HFF-Myc (cell line): Measurements from ENCODE around the gene DPRX.

ENCODE experiments used
- DNase-seq: peaks from one replicate; pipeline ENCODE4 v3.0.0-alpha.2; 2011; ENCODE audit warnings: low read depth; ENCODE audit errors: extremely low read depth
- H3K4me3 ChIP-seq: replicated peaks from 2 replicates; pipeline ENCODE4 v1.5.1; 2011; ENCODE audit warnings: low read depth, mild to moderate bottlenecking, control low read depth, low read length
- TF ChIP-seq, protein P1 (sequence below): IDR thresholded peaks from 2 replicates; pipeline ENCODE4 v1.5.1; 2012; ENCODE audit warnings: mild to moderate bottlenecking, low read depth, low read length, control low read depth; ENCODE audit errors: missing control alignments

The DPRX gene

DNA sequence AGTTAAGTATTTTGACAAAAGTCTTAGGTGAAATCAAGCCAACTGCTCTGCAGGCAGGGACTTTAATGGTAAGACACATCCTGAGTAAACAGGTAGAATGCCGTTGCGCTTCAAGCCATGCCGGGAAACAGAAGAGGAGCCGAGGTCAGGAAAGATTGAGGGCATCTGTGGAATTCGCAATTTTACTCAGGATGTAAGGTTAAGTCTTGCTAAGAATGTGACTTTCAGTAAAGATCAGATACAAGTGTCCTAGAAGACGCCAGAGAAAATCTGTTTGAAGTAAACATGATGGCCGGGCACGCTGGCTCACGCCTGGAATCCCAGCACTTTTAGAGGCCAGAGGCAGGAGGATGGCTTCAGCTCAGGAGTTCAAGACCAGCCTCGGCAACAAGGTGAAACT, 33.4 kb upstream of the DPRX start:
- DNase-seq: no peak

GRCh38 chr19:53600217-53600616, 31.6 kb upstream of the DPRX start:
- H3K4me3 ChIP-seq: no peak overlapping the region
- no peak for DNase-seq
- TF ChIP-seq, protein P1, sequence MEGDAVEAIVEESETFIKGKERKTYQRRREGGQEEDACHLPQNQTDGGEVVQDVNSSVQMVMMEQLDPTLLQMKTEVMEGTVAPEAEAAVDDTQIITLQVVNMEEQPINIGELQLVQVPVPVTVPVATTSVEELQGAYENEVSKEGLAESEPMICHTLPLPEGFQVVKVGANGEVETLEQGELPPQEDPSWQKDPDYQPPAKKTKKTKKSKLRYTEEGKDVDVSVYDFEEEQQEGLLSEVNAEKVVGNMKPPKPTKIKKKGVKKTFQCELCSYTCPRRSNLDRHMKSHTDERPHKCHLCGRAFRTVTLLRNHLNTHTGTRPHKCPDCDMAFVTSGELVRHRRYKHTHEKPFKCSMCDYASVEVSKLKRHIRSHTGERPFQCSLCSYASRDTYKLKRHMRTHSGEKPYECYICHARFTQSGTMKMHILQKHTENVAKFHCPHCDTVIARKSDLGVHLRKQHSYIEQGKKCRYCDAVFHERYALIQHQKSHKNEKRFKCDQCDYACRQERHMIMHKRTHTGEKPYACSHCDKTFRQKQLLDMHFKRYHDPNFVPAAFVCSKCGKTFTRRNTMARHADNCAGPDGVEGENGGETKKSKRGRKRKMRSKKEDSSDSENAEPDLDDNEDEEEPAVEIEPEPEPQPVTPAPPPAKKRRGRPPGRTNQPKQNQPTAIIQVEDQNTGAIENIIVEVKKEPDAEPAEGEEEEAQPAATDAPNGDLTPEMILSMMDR: no peak

More for the DNA sequence above, 33.4 kb upstream of the DPRX start:
- TF ChIP-seq, protein P1: no peak
- H3K4me3 ChIP-seq: no peak overlapping the region

DNA sequence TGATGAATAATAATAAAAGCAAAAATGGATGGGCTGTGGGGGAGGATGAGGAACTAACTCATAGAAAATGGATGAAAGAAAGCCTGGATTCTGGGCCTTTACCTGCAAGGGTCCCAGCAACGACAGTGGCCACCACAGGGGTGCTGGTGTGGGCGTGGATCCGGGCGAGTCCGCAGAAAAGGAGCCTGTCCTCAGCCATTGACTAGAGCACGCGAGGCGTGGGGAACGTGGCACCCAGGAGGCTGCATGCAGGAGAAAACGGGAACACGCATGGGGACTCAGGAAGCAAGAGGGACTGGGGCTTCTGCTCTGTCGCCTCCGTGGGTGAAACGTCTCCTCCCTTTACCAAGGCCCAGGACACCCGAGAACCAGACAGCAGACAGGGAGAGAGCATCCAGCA, 25.8 kb upstream of the DPRX start:
- no peak for DNase-seq
- TF ChIP-seq, protein P1: no peak
- H3K4me3 ChIP-seq: no peak overlapping the region

DNA sequence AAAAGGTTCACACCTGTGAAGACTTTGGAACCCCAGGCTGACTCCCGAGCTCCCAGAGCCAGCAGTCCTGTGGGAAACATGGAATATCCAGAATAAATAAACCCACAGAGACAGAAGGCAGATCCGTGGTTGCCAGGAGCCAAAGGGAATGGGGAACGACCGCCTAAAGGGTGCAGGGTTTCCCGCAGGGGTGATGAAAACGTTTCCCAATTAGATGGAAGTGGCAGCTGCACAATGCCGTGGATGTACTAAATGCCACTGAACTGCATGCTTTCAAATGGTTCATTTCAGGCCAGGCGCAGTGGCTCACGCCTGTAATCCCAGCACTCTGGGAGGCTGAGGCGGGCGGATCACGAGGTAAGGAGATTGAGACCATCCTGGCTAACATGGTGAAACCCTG, 23.4 kb upstream of the DPRX start:
- no peak for DNase-seq
- no peak overlapping the region for H3K4me3 ChIP-seq
- TF ChIP-seq, protein P1: no peak

DNA sequence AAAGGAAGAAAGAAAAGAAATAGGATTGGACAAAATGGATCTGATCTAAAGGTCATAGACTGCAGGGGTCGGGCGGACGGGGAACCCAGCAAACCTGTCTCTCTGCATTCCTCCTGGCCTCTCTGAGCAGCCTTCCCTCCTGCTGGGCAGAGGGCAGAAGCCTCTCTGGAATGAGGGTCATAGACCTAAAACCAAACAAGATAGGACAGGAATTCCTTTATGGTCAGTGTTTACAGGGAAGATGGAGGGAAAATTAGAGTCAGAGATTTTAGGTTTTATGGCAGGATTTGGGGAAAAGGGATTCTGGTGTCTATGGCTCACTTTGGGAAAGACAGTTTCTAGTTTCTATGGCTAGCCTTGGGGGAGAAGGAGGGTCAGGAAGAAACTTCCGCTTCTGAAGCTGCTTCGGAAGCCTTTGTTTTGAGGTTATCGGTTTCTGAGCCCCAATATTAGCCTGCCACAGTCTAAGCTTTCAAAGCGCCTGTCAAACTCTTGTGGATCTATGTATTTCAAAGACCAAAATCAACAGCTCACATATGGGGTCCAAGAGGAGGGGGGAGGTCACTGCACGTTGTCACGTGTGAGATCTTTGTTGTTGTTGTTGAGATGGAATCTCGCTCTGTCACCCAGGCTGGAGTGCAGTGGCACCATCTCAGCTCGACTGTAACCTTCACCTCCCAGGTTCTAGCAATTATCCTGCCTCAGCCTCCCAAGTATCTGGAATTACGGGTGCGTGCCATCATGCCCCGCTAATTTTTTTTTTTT, 18.9 kb upstream of the DPRX start:
- TF ChIP-seq, protein P1: no peak
- DNase-seq: no peak
- H3K4me3 ChIP-seq: no peak overlapping the region

- DNase-seq: no peak
- TF ChIP-seq, protein P1: no peak
Observed at GRCh38 chr19:53621885-53622740, 9.7 kb upstream of the DPRX start.

More at GRCh38 chr19:53621885-53622740, 9.7 kb upstream of the DPRX start:
- H3K4me3 ChIP-seq: no peak overlapping the region
